ENCODE measurements around the gene SGCD. TPM values are rescaled to one million over a fixed set of nuclear protein-coding genes. Genes with fewer than 3 reads are reported as not detected.

The SGCD gene
- total RNA-seq, 1 experiment from 2014 or later: not detected

GRCh38 chr5:156414391-156414790, 87.4 kb downstream of the SGCD start:
- Histone ChIP-seq H3K9me3 (ENCODE audit: control insufficient read depth in 1 of 2, insufficient read depth in 1 of 2, low read depth in 1 of 2, low read length in 2 of 2) (peaks cover 0 to 3% of the 10 kb centered on the region in 2 experiments; a peak in 1 of 4 replicates), H3K9me2 (ENCODE audit: insufficient read depth) (no peaks in the 10 kb centered on the region), H2AFZ (ENCODE audit: low read depth, low read length, poor library complexity, severe bottlenecking) (no peak overlapping the region), H3K79me2 (ENCODE audit: insufficient read depth, low read length) (no peaks in the 10 kb centered on the region), H3K4me2 (ENCODE audit: low read length) (no peak overlapping the region), H3K4me3 (replicated peaks in 1 of 2; ENCODE audit: low read depth in 1 of 2, low read length in 2 of 2) (no peak overlapping the region), H3K27me3 (ENCODE audit: insufficient read depth, low read length) (no peaks in the 10 kb centered on the region), H3K4me1 (ENCODE audit: control insufficient read depth in 1 of 2, insufficient read depth in 2 of 2, low read length in 2 of 2) (no peaks in the 10 kb centered on the region), H3K9ac (ENCODE audit: low read length) (no peak overlapping the region), H3K27ac (ENCODE audit: low read depth, low read length) (no peak overlapping the region), H3K36me3 (ENCODE audit: control insufficient read depth in 1 of 2, insufficient read depth in 2 of 2, low read length in 2 of 2) (no peaks in the 10 kb centered on the region), H4K20me1 (ENCODE audit: insufficient read depth) (no peaks in the 10 kb centered on the region)
- intact Hi-C loops (cut with micrococcal nuclease): no loop called here
- no peak for DNase-seq (ENCODE audit: low read depth, low spot score)
- no peak for TF ChIP-seq REST (IDR thresholded peaks at IDR 0.05; ENCODE audit: low read depth)
- TF ChIP-seq ZBTB33 (IDR thresholded peaks at IDR 0.05; ENCODE audit: extremely low read depth, insufficient replicate concordance, low read length): no peak
- TF ChIP-seq EZH2phosphoT487 (IDR thresholded peaks at IDR 0.05; ENCODE audit: borderline replicate concordance): no peak
- TF ChIP-seq SRF (IDR thresholded peaks at IDR 0.05; ENCODE audit: low read depth): no peak
- no peak for TF ChIP-seq CTCF (IDR thresholded peaks at IDR 0.05 in 2 of 3, conservative IDR thresholded peaks at IDR 0.05 in 1 of 3; ENCODE audit: borderline replicate concordance in 1 of 3, insufficient read depth in 1 of 3, low read depth in 2 of 3, low read length in 2 of 3)
- no peak for TF ChIP-seq ATF3 (IDR thresholded peaks at IDR 0.05)
- no peak for TF ChIP-seq TCF7L2 (IDR thresholded peaks at IDR 0.05; ENCODE audit: borderline replicate concordance, extremely low read depth, insufficient read depth, insufficient read length)
- BruUV-seq (replicated peaks): no TSS peak
- no peak for ATAC-seq
- CTCF ChIA-PET: no interaction called here
- RAD21 ChIA-PET (ENCODE audit: low non-redundant PET in 1 of 2, low total read pairs in 2 of 2, uncharacterized antibody in 2 of 2, unreplicated experiment in 2 of 2): no interaction called here
- POLR2A ChIA-PET: no interaction called here

Data from HCT116 (cell line).